ENCODE results near the gene SART1.
"Not testable (repeated sequence)": the region's sequence is repeated elsewhere in the genome, so short reads cannot be mapped to it uniquely, and the experiment has no call there.

Gene SART1

GRCh38 chr11:65932558-65932919 is 29.0 kb upstream of the SART1 start:
- no peak for DNase-seq

DNA sequence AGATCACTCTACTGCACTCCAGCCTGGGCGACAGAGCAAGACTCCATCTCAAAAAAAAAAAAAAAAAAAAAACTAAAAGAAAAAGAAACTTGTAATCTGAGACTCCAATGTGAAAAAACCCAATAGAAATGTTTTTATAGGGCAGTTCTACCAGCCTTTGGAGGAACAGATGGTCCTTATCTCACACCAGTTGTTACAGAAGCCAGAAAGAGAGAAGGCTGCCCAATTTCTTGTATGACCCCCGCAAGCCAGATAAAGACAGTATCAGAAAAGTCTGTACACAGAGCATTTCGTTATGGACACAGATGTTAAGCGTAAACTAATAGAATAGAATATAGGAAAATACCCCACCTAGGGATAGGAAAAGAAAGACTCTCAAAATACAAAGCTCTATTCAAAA is 27.5 kb upstream of the SART1 start:
- DNase-seq, result no peak

DNA sequence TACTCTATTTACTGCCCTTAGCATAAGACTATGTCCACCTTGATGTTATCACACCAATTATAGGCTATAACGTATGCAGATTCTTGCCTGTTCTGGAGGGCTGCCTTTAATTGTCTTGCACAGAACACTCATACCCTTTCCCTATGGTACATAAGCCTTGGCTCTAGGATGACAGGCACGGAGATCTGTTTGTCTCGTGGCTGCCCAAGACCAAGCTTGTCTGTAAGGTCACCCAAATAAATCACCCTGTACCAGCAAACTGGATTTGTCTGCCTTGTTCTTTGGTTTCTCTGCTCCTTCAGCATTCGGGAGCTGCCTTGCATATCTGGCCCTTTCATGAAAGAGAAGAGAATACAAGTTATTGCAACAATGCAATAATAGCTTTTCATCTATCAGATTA is 23.8 kb upstream of the SART1 start:
- no peak for DNase-seq

DNA sequence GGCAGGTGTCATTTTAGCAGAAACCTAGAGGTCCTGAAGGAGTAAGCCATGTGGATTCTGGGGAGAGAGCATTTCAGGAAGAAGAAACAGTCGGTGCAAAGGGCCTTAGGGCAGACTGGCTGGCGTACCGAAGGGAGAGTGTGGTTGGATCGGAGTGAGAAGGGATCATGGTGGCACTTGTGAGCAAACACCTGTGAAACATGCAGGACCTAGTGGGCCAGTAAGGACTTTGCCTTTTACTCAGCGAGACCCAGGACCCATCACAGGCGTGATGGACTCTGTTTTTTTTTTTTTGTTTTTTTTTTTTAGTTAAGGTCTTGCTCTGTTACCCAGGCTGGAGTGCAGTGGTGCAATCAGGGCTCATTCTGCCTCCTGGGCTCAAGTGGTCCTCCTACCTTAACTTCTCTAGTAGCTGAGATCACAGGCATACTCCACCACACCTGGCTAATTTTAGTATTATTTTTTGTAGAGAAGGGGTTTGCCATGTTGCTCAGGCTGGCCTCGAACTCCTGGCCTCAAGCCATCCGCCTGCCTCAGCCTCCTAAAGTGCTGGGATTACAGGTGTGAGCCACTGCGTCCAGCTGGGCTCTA is 19.7 kb upstream of the SART1 start:
- no peak for DNase-seq

GRCh38 chr11:65942531-65942930 is 19.0 kb upstream of the SART1 start:
- DNase-seq, result no peak

GRCh38 chr11:65944191-65944590 is 17.3 kb upstream of the SART1 start:
- no peak for DNase-seq

- DNase-seq, result no peak
Measured at GRCh38 chr11:65944767-65945166, 16.8 kb upstream of the SART1 start.

DNA sequence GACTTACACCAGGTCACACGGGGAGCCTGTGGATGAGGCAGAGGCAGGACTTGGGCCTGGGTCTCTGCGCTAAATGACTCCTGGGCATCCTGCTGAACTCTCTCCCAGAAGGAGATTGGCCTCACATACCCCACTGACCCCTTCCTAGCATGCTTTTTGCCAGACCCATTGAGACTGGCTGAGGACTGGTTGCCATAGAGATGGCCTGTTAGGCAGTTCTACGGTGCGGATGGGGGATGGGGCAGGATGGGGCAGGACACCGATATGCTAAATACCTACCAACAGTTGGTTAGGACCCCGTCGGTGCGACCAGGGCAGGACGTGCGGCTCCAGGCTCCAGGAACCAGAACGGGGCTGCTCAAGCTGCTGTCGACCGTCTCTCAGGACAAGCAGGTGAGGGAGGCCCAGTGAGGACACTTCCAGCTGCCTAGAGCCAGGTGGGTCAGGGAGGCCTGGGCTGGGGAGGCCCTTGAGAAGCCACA is 16.1 kb upstream of the SART1 start, which contains the start of gene TSGA10IP:
Gene TSGA10IP, plus strand, starts transcription at position 51 of the 482 bp plus-strand sequence. Its CDS starts 196 bp downstream, at position 247.
- DNase-seq, result no peak

- DNase-seq, result no peak
Measured at GRCh38 chr11:65945941-65946558, 15.5 kb upstream of the SART1 start.

GRCh38 chr11:65946655-65947054 is 14.9 kb upstream of the SART1 start:
- no peak for DNase-seq

DNA sequence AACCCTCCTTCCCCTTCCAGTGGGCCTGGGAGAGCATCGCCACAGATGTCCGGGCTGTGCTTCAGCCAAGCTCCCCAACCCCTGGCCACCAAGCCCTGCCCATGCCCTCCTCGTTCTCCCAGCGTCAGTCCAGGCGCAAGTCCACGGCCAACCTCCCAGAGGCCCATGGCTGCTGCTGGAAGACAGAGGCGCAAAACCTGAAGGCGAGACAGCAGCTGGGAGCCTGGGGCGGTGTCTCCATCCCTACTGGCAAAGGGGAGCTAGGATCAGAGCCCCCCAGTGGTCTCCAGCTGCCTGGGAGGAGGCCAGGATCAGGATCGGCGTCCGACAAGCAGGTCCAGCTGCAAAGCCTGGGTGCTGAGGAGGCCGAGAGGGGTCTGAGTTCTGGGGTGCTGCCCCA is 14.4 kb upstream of the SART1 start:
- DNase-seq, result no peak

DNA sequence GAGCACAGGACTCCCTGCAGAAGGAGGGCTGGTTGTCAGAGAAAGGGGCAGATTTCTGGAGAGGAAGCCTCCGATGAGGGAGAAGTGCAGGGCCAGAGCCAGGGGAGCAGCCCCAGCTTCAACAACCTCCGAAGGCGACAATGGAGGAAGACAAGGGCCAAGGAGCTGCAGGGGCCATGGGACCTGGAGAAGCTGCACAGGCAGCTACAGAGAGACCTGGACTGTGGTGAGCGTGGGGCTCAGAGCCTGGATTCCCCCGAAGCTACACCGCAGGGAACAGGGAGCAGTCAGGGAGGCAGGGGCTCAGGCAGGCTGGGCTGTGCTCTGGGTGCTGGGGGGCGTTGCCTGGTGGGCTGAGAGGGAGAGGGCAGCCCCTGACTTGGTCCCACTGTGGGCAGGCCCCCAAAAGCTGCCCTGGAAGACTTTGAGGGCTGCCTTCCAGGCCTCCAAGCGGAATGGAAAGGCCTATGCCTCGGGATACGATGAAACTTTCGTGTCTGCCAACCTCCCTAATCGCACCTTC is 13.9 kb upstream of the SART1 start:
- DNase-seq, result no peak

GRCh38 chr11:65950711-65951110 is 10.8 kb upstream of the SART1 start:
- not testable (repeated sequence) for DNase-seq

GRCh38 chr11:65951641-65952040 is 9.9 kb upstream of the SART1 start:
- not testable (repeated sequence) for DNase-seq

DNA sequence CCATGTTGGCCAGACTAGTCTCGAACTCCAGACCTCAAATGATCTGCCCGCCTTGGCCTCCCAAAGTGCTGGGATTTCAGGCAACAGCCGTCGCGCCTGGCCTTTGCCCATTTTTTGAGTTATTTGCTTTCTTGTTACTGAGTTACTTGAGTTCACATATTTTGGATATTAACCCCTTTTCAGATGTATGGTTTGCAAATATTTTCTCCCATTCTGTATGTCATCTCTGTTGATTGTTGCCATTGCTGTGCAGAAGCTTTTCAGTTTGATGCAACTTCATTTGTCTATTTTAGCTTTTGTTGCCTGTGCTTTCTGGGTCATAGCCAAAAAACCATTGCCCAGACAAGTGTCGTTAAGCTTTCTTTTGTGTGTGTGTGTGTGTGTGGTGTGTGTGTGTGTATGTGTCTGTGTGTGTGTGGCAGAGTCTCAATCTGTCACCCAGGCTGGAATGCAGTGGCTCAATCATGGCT is 9.4 kb upstream of the SART1 start:
- DNase-seq, result no peak

DNA sequence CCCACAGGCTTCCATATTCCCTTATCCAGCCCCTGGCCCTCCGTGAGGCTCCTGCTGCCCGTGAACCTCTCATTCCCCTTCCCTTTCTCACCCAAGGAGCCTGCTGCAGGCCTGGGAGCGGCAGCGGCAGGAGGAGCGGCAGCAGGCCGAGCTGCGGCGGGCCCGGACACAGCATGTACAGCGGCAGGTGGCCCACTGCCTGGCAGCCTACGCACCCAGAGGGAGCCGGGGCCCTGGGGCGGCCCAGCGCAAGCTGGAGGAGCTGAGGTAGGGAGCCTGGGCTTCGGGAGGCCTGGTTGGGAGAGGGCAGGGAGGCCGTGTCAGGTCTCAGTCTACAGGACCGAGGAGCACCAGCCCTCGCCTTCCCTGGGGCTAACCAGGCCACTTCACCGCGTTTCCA is 8.1 kb upstream of the SART1 start:
- DNase-seq, result no peak

DNA sequence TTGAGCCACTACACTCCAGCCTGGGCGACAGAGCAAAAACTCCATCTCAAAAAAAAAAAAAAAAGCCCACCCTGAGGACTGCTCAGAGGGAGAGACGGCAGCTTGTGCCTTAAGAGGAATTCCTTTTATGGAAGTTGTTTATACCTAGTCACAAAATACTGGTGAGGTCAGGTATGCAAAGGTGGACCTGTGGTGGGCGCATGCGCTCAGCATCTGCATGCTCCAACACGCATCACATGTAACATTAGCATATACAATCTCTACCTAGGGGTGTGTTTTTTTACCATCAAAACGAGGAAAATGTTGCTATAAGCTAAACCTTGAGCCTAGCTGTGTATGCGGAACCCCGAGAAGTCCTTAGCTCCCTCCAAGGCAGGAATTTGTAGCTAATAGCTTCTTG is 6.8 kb upstream of the SART1 start:
- no peak for DNase-seq

DNA sequence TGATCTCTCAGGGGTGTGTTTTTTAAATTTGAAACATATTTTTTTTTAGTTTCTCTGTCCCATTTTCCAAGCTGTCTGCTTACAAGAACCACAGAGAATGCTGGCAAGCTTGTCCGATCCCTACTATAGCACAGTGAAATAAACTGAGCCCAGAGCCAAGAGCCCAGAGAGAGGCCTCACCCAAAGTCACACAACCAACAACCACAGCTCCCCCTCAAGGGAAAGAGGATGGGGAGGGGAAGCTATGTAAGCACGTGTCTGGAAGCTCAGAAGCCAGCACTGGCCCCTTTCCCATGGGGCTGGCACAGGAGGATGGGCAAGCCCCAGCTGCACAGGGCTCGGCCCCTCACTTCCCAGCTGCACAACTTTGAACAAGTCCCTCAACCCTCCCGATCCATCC is 3.2 kb upstream of the SART1 start:
- DNase-seq, result no peak

DNA sequence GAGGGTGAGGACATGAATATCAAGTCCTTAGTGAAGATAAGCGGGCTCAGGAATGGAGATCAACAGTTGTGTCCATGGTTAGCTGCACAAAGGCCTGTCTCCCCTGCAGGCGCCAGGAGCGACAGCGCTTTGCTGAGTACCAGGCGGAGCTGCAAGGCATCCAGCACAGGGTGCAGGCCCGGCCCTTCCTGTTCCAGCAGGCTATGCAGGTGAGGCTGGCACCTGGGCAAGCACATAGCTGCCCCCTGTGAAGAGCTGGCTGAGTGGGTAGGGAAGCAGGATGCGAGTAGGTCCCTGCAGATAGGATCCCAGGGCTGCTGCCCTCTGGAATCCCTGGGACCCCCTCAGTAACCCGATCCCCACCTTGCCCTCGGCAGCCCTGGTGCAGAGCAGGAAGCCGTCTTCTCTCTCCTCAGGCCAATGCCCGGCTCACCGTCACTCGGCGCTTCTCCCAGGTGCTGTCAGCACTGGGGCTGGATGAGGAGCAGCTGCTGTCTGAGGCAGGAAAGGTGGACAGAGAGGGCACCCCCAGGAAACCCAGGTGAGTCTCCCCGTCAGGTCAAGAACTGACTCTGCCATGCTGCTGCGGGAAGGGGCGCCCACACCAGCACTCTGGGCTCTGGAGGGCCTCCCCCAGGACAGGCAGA is 2.6 kb upstream of the SART1 start:
- DNase-seq, result no peak

GRCh38 chr11:65960824-65961266 is 689 bp upstream of the SART1 start:
- DNase-seq, result no peak

GRCh38 chr11:65962141-65962564 is 619 bp downstream of the SART1 start:
- DNase-seq, result no peak

DNA sequence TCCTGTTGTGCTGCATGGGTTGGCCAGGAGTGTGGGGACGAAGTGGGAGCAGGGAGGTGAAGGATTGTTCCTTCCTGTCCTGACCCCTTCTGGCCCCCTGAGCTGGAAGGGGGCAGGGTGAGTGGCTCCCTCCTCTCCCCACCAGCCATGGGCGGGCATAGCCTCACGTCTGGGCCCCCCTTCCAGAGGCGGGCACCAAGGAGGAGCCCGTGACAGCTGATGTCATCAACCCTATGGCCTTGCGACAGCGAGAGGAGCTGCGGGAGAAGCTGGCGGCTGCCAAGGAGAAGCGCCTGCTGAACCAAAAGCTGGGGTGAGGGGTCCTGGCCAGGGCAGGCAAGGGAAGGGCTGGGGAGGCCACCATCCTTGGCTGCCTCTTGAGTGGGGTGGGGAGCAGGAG is 3.4 kb downstream of the SART1 start:
- DNase-seq, result no peak

- DNase-seq, result no peak
Measured at GRCh38 chr11:65965986-65966762, 4.6 kb downstream of the SART1 start.

All from central memory CD4-positive, alpha-beta T cell (primary cell).